Panc1 (cell line): Measurements from ENCODE around the gene SOWAHD.

Source experiments
- CTCF ChIP-seq: fragments of 450-650 bp; IDR thresholded peaks from 2 replicates; pipeline ENCODE4 v1.5.1; 2017; ENCODE audit warnings: mild to moderate bottlenecking
- POLR2AphosphoS5 ChIP-seq: IDR thresholded peaks from 2 replicates; pipeline ENCODE4 v1.6.1; 2012; ENCODE audit warnings: mild to moderate bottlenecking, low read depth, low read length, moderate library complexity
- SIN3A ChIP-seq: IDR thresholded peaks from 2 replicates; pipeline ENCODE4 v1.6.1; 2012; ENCODE audit warnings: low read depth, mild to moderate bottlenecking, low read length, moderate library complexity, borderline replicate concordance; ENCODE audit not compliant: insufficient read depth

GRCh38 chrX:119738742-119739141, 19.6 kb upstream of the SOWAHD start:
- TF ChIP-seq CTCF = no peak
- TF ChIP-seq SIN3A = no peak
- TF ChIP-seq POLR2AphosphoS5 = no peak
